ENCODE data around the gene SH2B3.

The SH2B3 gene

DNA sequence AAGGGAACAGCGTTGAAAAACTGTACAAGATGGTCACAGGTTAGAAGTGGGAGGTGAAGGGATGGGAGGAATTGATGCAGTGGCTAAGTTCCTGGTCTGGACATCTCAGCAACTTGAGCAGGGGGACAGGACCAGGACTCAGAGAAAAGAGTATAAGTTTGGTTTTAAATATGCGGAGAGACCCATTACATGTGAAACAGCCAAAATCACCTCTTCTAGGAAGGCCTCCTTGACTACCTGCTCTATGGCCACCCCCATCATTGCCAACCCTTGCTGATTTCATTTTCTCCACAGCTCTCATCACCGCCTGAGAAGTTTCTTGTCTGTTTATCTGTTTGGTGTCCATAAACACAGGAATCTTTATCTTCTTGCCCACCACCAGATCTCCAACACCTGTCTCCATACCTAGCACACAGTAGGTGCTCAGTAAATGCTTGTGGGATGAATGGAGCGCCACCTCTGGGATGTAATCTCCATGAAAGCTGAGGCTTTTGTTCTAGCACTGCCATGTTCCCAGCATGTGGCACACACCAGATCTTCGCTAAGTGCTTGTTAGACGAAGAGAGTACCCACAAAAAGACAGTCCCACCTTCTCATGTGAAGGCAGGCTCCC lies 25.7 kb upstream of the SH2B3 start:
- Histone ChIP-seq H3K27ac (no peak overlapping the region), H3K27me3 (ENCODE audit: insufficient read depth, low read depth, severe bottlenecking) (no peaks in the 10 kb centered on the region), H3K36me3 (no peaks in the 10 kb centered on the region), H3K9me3 (ENCODE audit: severe bottlenecking) (no peaks in the 10 kb centered on the region), H3K4me3 (ENCODE audit: low read depth, low read length) (no peak overlapping the region)
- no peak for DNase-seq
- TF ChIP-seq, protein P1, sequence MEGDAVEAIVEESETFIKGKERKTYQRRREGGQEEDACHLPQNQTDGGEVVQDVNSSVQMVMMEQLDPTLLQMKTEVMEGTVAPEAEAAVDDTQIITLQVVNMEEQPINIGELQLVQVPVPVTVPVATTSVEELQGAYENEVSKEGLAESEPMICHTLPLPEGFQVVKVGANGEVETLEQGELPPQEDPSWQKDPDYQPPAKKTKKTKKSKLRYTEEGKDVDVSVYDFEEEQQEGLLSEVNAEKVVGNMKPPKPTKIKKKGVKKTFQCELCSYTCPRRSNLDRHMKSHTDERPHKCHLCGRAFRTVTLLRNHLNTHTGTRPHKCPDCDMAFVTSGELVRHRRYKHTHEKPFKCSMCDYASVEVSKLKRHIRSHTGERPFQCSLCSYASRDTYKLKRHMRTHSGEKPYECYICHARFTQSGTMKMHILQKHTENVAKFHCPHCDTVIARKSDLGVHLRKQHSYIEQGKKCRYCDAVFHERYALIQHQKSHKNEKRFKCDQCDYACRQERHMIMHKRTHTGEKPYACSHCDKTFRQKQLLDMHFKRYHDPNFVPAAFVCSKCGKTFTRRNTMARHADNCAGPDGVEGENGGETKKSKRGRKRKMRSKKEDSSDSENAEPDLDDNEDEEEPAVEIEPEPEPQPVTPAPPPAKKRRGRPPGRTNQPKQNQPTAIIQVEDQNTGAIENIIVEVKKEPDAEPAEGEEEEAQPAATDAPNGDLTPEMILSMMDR (IDR thresholded peaks at IDR 0.05; ENCODE audit: low read depth, low read length): no peak

DNA sequence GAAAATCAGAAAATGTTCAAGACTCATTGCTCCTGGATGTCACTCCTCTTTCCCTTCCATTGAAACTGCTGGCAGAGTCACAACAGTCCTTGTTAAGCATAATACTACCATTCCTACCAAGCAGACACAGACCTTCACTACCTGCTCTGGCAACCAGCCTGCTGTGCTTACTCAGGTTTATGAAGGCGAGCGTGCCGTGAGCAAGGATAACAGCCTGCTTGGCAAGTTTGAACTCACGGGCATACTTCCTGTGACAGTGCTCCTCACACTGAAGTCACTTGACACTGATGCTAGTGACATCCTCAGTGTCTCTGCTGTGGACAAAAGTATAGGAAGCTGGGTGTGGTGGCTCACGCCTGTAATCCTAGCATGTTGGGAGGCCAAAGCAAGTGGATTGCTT lies 21.1 kb upstream of the SH2B3 start:
- DNase-seq: no peak
- TF ChIP-seq, protein P1 (IDR thresholded peaks at IDR 0.05; ENCODE audit: low read depth, low read length): no peak

DNA sequence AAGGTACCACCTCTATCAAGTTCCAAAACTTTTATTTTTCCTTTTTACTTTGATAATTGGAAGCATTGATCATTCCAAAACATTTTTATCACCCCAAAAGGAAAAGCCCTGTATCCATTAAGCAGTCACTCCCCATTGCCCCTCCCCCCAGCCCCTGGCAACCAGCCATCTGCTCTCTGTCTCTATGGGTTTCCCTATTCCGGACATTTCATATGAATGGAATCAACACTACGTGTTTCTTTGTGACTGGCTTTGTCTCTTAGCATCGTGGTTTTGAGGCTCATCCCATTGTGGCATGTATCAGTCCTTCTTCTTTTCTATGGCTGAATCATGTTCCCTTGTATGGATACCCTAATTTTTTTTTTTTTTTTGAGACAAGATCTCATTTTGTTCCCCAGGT lies 18.8 kb upstream of the SH2B3 start:
- TF ChIP-seq, protein P1 (IDR thresholded peaks at IDR 0.05; ENCODE audit: low read depth, low read length): no peak

More for the DNA sequence above, 21.1 kb upstream of the SH2B3 start:
- H3K27me3 ChIP-seq (ENCODE audit: insufficient read depth, low read depth, severe bottlenecking): no peaks in the 10 kb centered on the region
- no peak overlapping the region for H3K27ac ChIP-seq
- H3K36me3 ChIP-seq: no peaks in the 10 kb centered on the region
- no peaks in the 10 kb centered on the region for H3K9me3 ChIP-seq (ENCODE audit: severe bottlenecking)
- no peak overlapping the region for H3K4me3 ChIP-seq (ENCODE audit: low read depth, low read length)

DNA sequence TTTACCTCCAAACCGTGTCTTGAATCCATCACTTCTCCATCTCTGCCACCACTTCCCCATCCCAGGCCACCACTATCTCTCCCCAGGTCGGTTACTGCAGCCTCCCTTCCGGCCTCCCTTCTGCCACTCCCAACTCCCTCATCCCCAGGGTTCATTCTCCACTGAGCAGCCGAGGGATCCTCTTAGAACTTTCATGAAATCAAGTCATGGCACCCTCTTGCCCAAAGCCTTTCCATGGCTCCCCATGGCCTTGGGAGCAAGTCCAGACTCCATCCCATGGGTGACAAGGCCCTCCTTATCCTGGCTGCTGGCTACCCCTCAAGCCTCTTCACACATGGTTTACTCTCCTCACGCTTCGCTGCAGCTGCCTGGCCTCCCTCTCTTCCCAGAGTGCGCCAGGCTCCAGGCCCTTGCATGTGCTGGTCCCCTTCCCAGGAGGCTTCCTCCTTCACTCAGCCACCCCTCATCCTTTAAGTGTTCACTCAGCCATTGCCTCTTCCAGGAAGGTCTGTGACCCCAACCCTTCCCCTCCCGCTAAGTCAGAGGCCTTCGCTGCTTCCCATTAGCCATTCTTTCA lies 17.9 kb upstream of the SH2B3 start:
- Histone ChIP-seq H3K36me3 (no peaks in the 10 kb centered on the region), H3K27ac (no peak overlapping the region), H3K4me3 (ENCODE audit: low read depth, low read length) (no peak overlapping the region), H3K9me3 (ENCODE audit: severe bottlenecking) (no peaks in the 10 kb centered on the region), H3K27me3 (ENCODE audit: insufficient read depth, low read depth, severe bottlenecking) (no peaks in the 10 kb centered on the region)
- TF ChIP-seq, protein P1 (IDR thresholded peaks at IDR 0.05; ENCODE audit: low read depth, low read length): no peak
- no peak for DNase-seq

More for the DNA sequence above, 18.8 kb upstream of the SH2B3 start:
- DNase-seq: peak; percentile 55
- Histone ChIP-seq H3K4me3 (ENCODE audit: low read depth, low read length) (no peak overlapping the region), H3K27me3 (ENCODE audit: insufficient read depth, low read depth, severe bottlenecking) (no peaks in the 10 kb centered on the region), H3K36me3 (no peaks in the 10 kb centered on the region), H3K9me3 (ENCODE audit: severe bottlenecking) (no peaks in the 10 kb centered on the region), H3K27ac (no peak overlapping the region)

DNA sequence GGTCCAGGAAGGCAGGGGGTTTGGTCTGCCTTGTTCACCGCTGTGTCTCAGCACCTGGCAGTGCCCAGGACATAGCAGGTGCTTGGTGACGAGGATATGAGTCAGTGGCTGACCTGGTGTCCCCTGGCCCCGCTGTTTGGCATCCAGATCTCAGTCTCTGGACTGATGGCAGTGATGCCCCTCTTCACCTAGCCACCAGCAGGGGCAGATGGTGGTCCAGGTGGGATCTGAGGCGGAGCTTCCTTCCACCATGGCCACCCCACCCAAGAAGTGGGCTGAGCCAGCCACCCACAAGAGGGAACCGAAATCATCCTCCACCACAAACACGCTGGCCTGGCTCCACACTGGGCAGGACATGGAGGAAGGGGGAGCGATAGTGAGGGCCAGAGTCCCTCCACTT lies 16.1 kb upstream of the SH2B3 start:
- H3K9me3 ChIP-seq (ENCODE audit: severe bottlenecking): no peaks in the 10 kb centered on the region
- no peaks in the 10 kb centered on the region for H3K36me3 ChIP-seq
- no peaks in the 10 kb centered on the region for H3K27me3 ChIP-seq (ENCODE audit: insufficient read depth, low read depth, severe bottlenecking)
- H3K27ac ChIP-seq: no peak overlapping the region
- no peak overlapping the region for H3K4me3 ChIP-seq (ENCODE audit: low read depth, low read length)
- TF ChIP-seq, protein P1 (IDR thresholded peaks at IDR 0.05; ENCODE audit: low read depth, low read length): no peak
- DNase-seq: no peak

DNA sequence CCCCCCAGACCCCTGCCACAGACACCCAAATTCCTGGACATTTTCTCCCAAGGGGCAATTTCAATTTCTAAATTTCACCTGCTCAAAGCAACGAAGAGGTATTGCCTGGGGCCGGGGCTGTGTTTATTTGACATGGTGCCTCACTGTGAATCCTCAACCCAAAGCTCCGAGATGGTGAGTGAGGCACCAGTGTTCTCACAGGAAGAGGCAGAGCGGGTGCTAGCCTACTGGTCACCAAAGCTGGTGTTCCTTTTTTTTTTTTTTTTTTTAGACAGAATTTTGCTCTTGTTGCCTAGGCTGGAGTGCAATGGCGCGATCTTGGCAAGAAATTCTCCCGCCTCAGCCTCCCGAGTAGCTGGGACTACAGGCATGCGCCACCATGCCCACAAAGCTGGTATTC lies 14.8 kb upstream of the SH2B3 start:
- H3K4me3 ChIP-seq (ENCODE audit: low read depth, low read length): no peak overlapping the region
- H3K27me3 ChIP-seq (ENCODE audit: insufficient read depth, low read depth, severe bottlenecking): no peaks in the 10 kb centered on the region
- TF ChIP-seq, protein P1 (IDR thresholded peaks at IDR 0.05; ENCODE audit: low read depth, low read length): no peak
- H3K9me3 ChIP-seq (ENCODE audit: severe bottlenecking): no peaks in the 10 kb centered on the region
- no peak for DNase-seq
- H3K27ac ChIP-seq: no peak overlapping the region
- no peaks in the 10 kb centered on the region for H3K36me3 ChIP-seq

Measured in WERI-Rb-1 (cell line).